SK-N-SH (cell line): Measurements from ENCODE around the gene PPIB. TPM values are rescaled to one million over a fixed set of nuclear protein-coding genes. Genes with fewer than 3 reads are reported as not detected.

Source experiments
- CTCF ChIA-PET: fragments of 300-600, 350-600 bp; formaldehyde crosslinking; extraction: SDS; loops from one replicate; lab custom pipeline; 2021; lab: Yijun Ruan, JAX
- POLR2A ChIA-PET: fragments of 350-600 bp; sonication (Branson Sonifier 250); formaldehyde crosslinking; extraction: SDS; loops from one replicate; lab custom pipeline; 2020; ENCODE audit warnings: antibody characterized with exemption, inconsistent platforms; lab: Yijun Ruan, JAX
- DNase-seq: peaks from one replicate; pipeline ENCODE4 v3.0.0; 2012
- H2AFZ ChIP-seq: fragments of 200-600 bp; sonication (generic); 2 replicates; pipeline ENCODE4 v1.8.1; 2016; ENCODE audit warnings: antibody characterized with exemption, mild to moderate bottlenecking, low read depth
- H3F3A ChIP-seq: fragments of 200-600 bp; sonication (generic); replicated peaks from 2 replicates; pipeline ENCODE3; 2016; ENCODE audit warnings: antibody characterized with exemption, mild to moderate bottlenecking; ENCODE audit not compliant: insufficient read depth
- H3K27ac ChIP-seq, 2 experiments: fragments of 200-500 bp in 1 of 2; fragments of 200-600 bp in 1 of 2; sonication (Bioruptor generic) in 1 of 2; sonication (generic), shearing (Covaris generic) in 1 of 2; 2 replicates each; pipeline versions ENCODE4 v1.5.1 to v1.6.1; 2014 to 2016; ENCODE audit warnings: low read depth in 2 of 2, inconsistent platforms in 1 of 2, low read length in 1 of 2, mild to moderate bottlenecking in 1 of 2, mixed read lengths in 1 of 2
- H3K27me3 ChIP-seq: fragments of 200-600 bp; sonication (generic), shearing (Covaris generic); 2 replicates; pipeline ENCODE4 v1.6.1; 2016; ENCODE audit warnings: mixed run types; ENCODE audit not compliant: insufficient read depth
- H3K36me3 ChIP-seq, 2 experiments: fragments of 200-500 bp in 1 of 2; fragments of 200-600 bp in 1 of 2; sonication (Bioruptor generic) in 1 of 2; sonication (generic) in 1 of 2; replicated peaks in 1 of 2; 2 replicates each; pipeline versions ENCODE3 to v1.5.1; 2014 to 2016; ENCODE audit warnings: low read length in 1 of 2, mild to moderate bottlenecking in 1 of 2; ENCODE audit not compliant: insufficient read depth in 2 of 2, control insufficient read depth in 1 of 2
- H3K4me1 ChIP-seq, 2 experiments: fragments of 200-500 bp in 1 of 2; fragments of 200-600 bp in 1 of 2; sonication (Bioruptor generic) in 1 of 2; sonication (generic), shearing (Covaris generic) in 1 of 2; 2 replicates each; pipeline versions ENCODE4 v1.5.1 to v1.6.1; 2014 to 2016; ENCODE audit warnings: low read depth in 1 of 2, low read length in 1 of 2, mixed run types in 1 of 2; ENCODE audit not compliant: insufficient read depth in 2 of 2, control insufficient read depth in 1 of 2
- H3K4me2 ChIP-seq: fragments of 200-600 bp; sonication (generic), shearing (Covaris generic); 2 replicates; pipeline ENCODE4 v1.6.1; 2017; ENCODE audit warnings: mixed run types
- H3K4me3 ChIP-seq, 2 experiments: fragments of 200-500 bp in 1 of 2; fragments of 200-600 bp in 1 of 2; sonication (Bioruptor generic) in 1 of 2; sonication (generic), shearing (Covaris generic) in 1 of 2; 2 replicates each; pipeline versions ENCODE4 v1.5.1 to v1.8.1; 2014 to 2016; ENCODE audit warnings: low read depth in 2 of 2, inconsistent platforms in 1 of 2, low read length in 1 of 2, mild to moderate bottlenecking in 1 of 2, mixed read lengths in 1 of 2, moderate library complexity in 1 of 2
- H3K79me2 ChIP-seq: fragments of 200-600 bp; sonication (generic); 2 replicates; pipeline ENCODE4 v1.8.1; 2017; ENCODE audit warnings: mild to moderate bottlenecking; ENCODE audit not compliant: insufficient read depth
- H3K9ac ChIP-seq: fragments of 200-600 bp; sonication (generic); 2 replicates; pipeline ENCODE4 v1.6.1; 2017; ENCODE audit warnings: mixed run types
- H3K9me2 ChIP-seq: fragments of 200-600 bp; sonication (generic); 2 replicates; pipeline ENCODE4 v1.6.1; 2017; ENCODE audit warnings: mixed run types
- H3K9me3 ChIP-seq: fragments of 200-600 bp; sonication (generic); 2 replicates; pipeline ENCODE4 v1.6.1; 2017; ENCODE audit warnings: mixed run types, mild to moderate bottlenecking, moderate library complexity
- H4K20me1 ChIP-seq: fragments of 200-600 bp; sonication (generic); 2 replicates; pipeline ENCODE4 v1.6.1; 2017; ENCODE audit warnings: mild to moderate bottlenecking, mixed run types; ENCODE audit not compliant: insufficient read depth
- CHD2 ChIP-seq: fragments of 150-350 bp; IDR thresholded peaks from 2 replicates; pipeline ENCODE4 v1.6.1; 2018; ENCODE audit warnings: low read length; ENCODE audit not compliant: partially characterized antibody
- CTCF ChIP-seq: fragments of 200-600 bp; sonication (generic); IDR thresholded peaks from 2 replicates; pipeline ENCODE4 v1.6.1; 2017; ENCODE audit warnings: antibody characterized with exemption, mild to moderate bottlenecking, moderate library complexity
- ELF1 ChIP-seq: IDR thresholded peaks from 2 replicates; pipeline ENCODE4 v1.4.0; 2012
- EP300 ChIP-seq, 2 experiments: IDR thresholded peaks; 2 replicates each; pipeline versions ENCODE4 v1.4.0 to v1.6.1; 2012; ENCODE audit warnings: borderline replicate concordance in 1 of 2, low read depth in 1 of 2, low read length in 1 of 2
- EZH2phosphoT487 ChIP-seq: fragments of 200-600 bp; sonication (generic); IDR thresholded peaks from 2 replicates; pipeline ENCODE4 v1.6.1; 2017; ENCODE audit warnings: low read depth, mixed run types, mild to moderate bottlenecking, antibody characterized with exemption, moderate library complexity, borderline replicate concordance
- FOXJ3 ChIP-seq: sonication (generic); formaldehyde crosslinking; IDR thresholded peaks from 2 replicates; pipeline ENCODE4 v1.5.1; 2020; ENCODE audit warnings: mild to moderate bottlenecking, missing genetic modification reagents
- FOXM1 ChIP-seq: IDR thresholded peaks from 2 replicates; pipeline ENCODE4 v1.4.0; 2012; ENCODE audit warnings: low read depth, mild to moderate bottlenecking
- JUND ChIP-seq: IDR thresholded peaks from 2 replicates; pipeline ENCODE4 v1.4.0; 2012
- MAX ChIP-seq: IDR thresholded peaks from 2 replicates; pipeline ENCODE4 v1.4.0; 2012; ENCODE audit warnings: low read depth
- MEF2A ChIP-seq: IDR thresholded peaks from 2 replicates; pipeline ENCODE4 v1.4.0; 2012; ENCODE audit warnings: low read depth, borderline replicate concordance
- NFIC ChIP-seq: IDR thresholded peaks from 2 replicates; pipeline ENCODE4 v1.4.0; 2012; ENCODE audit warnings: borderline replicate concordance
- RCOR1 ChIP-seq: fragments of 150-350 bp; IDR thresholded peaks from 2 replicates; pipeline ENCODE4 v1.6.1; 2017; ENCODE audit warnings: antibody characterized with exemption, low read length
- RFX5 ChIP-seq: IDR thresholded peaks from 2 replicates; pipeline ENCODE4 v1.6.1; 2012; ENCODE audit warnings: mild to moderate bottlenecking, improper control_type of control experiment, low read length
- SMC3 ChIP-seq: IDR thresholded peaks from 2 replicates; pipeline ENCODE4 v1.6.1; 2012; ENCODE audit warnings: low read depth, low read length, improper control_type of control experiment
- TEAD4 ChIP-seq: IDR thresholded peaks from 2 replicates; pipeline ENCODE4 v1.4.0; 2012; ENCODE audit warnings: mild to moderate bottlenecking, borderline replicate concordance; ENCODE audit not compliant: insufficient read depth
- USF1 ChIP-seq: IDR thresholded peaks from 2 replicates; pipeline ENCODE4 v1.4.0; 2012; ENCODE audit warnings: low read depth, borderline replicate concordance
- USF2 ChIP-seq: fragments of 150-350 bp; IDR thresholded peaks from 2 replicates; pipeline ENCODE4 v1.6.1; 2017; ENCODE audit warnings: antibody characterized with exemption, low read length, low read depth, borderline replicate concordance
- YY1 ChIP-seq: IDR thresholded peaks from 2 replicates; pipeline ENCODE4 v1.4.0; 2012; ENCODE audit warnings: low read depth, mild to moderate bottlenecking
- ZBTB33 ChIP-seq: IDR thresholded peaks from 2 replicates; pipeline ENCODE4 v1.4.0; 2012; ENCODE audit warnings: low read depth, borderline replicate concordance
- WGBS: methylation state at CpG from one replicate; pipeline ENCODE4 v1.1.6; 2017; ENCODE audit warnings: low lambda C conversion rate; 5-methylcytosine and 5-hydroxymethylcytosine counted together
- polyA plus RNA-seq, 3 experiments: library from polyadenylated mRNA; depleted of rRNA; stranded (reverse); fragments of >200 nt; gene quantifications; 2 replicates each; pipeline ENCODE4 v1.2.3, GENCODE V29; 2012

Gene PPIB
- polyA plus RNA-seq, 1 of the 3 experiments (the other 2 are of a cell fraction), result 1,379 TPM

GRCh38 chr15:64111679-64112050 is 51.2 kb downstream of the PPIB start:
- H2AFZ ChIP-seq, result no peak overlapping the region
- peaks cover 64% of the 10 kb centered on the region for H3K79me2 ChIP-seq
- no peak for DNase-seq
- no peaks in the 10 kb centered on the region for H3K9me2 ChIP-seq
- no peak overlapping the region for H3K4me2 ChIP-seq
- TF ChIP-seq ZBTB33 (no peak), FOXM1 (no peak), YY1 (no peak), USF1 (no peak), EZH2phosphoT487 (no peak), SMC3 (no peak), CTCF (no peak), CHD2 (no peak), MEF2A (no peak)
- peaks cover 32 to 44% of the 10 kb centered on the region in 2 experiments for H3K36me3 ChIP-seq
- no peak overlapping the region for H3K27ac ChIP-seq
- H4K20me1 ChIP-seq, result peaks cover 37% of the 10 kb centered on the region
- H3K4me1 ChIP-seq, result no peaks in the 10 kb centered on the region; a peak in 2 of 4 replicates
- no peaks in the 10 kb centered on the region for H3K9me3 ChIP-seq
- 90% methylated on average over 3 of the region's 3 CpGs for WGBS
- no peak overlapping the region for H3K4me3 ChIP-seq
- CTCF ChIA-PET, result interaction anchor here (0.6 to 3.1 kb wide), 2 partner anchors 42 to 641 kb away, joined by 3 to 11 read pairs; no protein-coding TSS in a partner anchor
- no peak overlapping the region for H3K9ac ChIP-seq
- POLR2A ChIA-PET, result no interaction called here
- no peaks in the 10 kb centered on the region for H3K27me3 ChIP-seq
- H3F3A ChIP-seq, result no peaks in the 10 kb centered on the region

GRCh38 chr15:64110950-64111678 is 51.7 kb downstream of the PPIB start:
- H3K9ac ChIP-seq, result no peak overlapping the region
- H3K27ac ChIP-seq, result no peak overlapping the region
- H3K79me2 ChIP-seq, result peaks cover 70% of the 10 kb centered on the region
- no peaks in the 10 kb centered on the region for H3K9me2 ChIP-seq
- H4K20me1 ChIP-seq, result peaks cover 42% of the 10 kb centered on the region
- POLR2A ChIA-PET, result no interaction called here
- CTCF ChIA-PET, result interaction anchor here (0.8 to 3.1 kb wide), 2 partner anchors 36 to 42 kb away, joined by 3 to 11 read pairs; no protein-coding TSS in a partner anchor
- H3F3A ChIP-seq, result peaks cover 2% of the 10 kb centered on the region
- no peaks in the 10 kb centered on the region for H3K9me3 ChIP-seq
- H3K4me2 ChIP-seq, result no peak overlapping the region
- whole genome bisulfite sequencing, result 96% methylated on average over 3 of the region's 3 CpGs
- H2AFZ ChIP-seq, result no peak overlapping the region
- DNase-seq, result no peak
- no peak overlapping the region for H3K4me3 ChIP-seq
- peaks cover 26 to 38% of the 10 kb centered on the region in 2 experiments for H3K36me3 ChIP-seq
- no peaks in the 10 kb centered on the region; a peak in 2 of 4 replicates for H3K4me1 ChIP-seq
- no peaks in the 10 kb centered on the region for H3K27me3 ChIP-seq
- TF ChIP-seq JUND (no peak), ELF1 (no peak), MAX (no peak), ZBTB33 (no peak), TEAD4 (no peak), RCOR1 (no peak), EP300 (IDR thresholded peaks at IDR 0.05; ENCODE audit: borderline replicate concordance in 1 of 2, low read depth in 1 of 2, low read length in 1 of 2) (no peak), RFX5 (no peak), USF2 (no peak), FOXJ3 (CRISPR knock-in tag) (no peak), EZH2phosphoT487 (no peak), NFIC (no peak)
